Mucosa of descending colon (tissue), 3 donors: ENCODE results near the gene YKT6. TPM values are rescaled to one million over a fixed set of nuclear protein-coding genes. Genes with fewer than 3 reads are reported as not detected.
A peak's percentile ranks its signal among the peaks of the same experiment; 100 is the strongest.
"Not testable (repeated sequence)": the region's sequence is repeated elsewhere in the genome, so short reads cannot be mapped to it uniquely, and the experiment has no call there.

Experiments
- ATAC-seq: fragments of 200-7000 bp; cut with Tn5 transposase; one replicate; pipeline ENCODE4 v1.9.1; 2020; ENCODE audit warnings: mild to moderate bottlenecking, moderate library complexity
- DNase-seq, 3 donors: peaks; one replicate each; pipeline ENCODE4 v3.0.0-alpha.2; 2020
- H3K36me3 ChIP-seq: fragments of 200-600 bp; one replicate; pipeline ENCODE4 v1.8.0; 2021; ENCODE audit warnings: low read depth, mild to moderate bottlenecking
- H3K4me1 ChIP-seq: fragments of 200-600 bp; one replicate; pipeline ENCODE4 v1.8.0; 2021; ENCODE audit warnings: low read depth, mild to moderate bottlenecking
- H3K4me3 ChIP-seq: fragments of 200-600 bp; one replicate; pipeline ENCODE4 v1.8.0; 2021; ENCODE audit warnings: mild to moderate bottlenecking
- H3K9me3 ChIP-seq: fragments of 200-600 bp; one replicate; pipeline ENCODE4 v1.8.0; 2021; ENCODE audit warnings: mild to moderate bottlenecking
- CTCF ChIP-seq: fragments of 200-600 bp; IDR thresholded peaks from one replicate; pipeline ENCODE4 v1.8.0; 2022; ENCODE audit warnings: antibody characterized with exemption, mild to moderate bottlenecking
- intact Hi-C, 2 donors: fragments of 100-400 bp; cut with DNase I in 1 of 2; cut with micrococcal nuclease in 1 of 2; formaldehyde crosslinking; loops; one replicate each; pipeline versions ENCODE4 v1.11.0 to v1.11.1; 2022; cut with DNase I, micrococcal nuclease
- total RNA-seq, 3 donors: library from RNA; stranded (reverse); fragmentation: NEBNext Ultra II Directional in 2 of 3; extraction: Animal tissue kit (Norgen Biotek cat#: 25700) in 2 of 3; gene quantifications; one replicate each; pipeline versions ENCODE4 v1.2.1 to v1.2.4, GENCODE V29; 2021 to 2023
- donor health status: DM: no; HTN: no; CAD: no; lungs with moderate emphysema.
- donor health status: DM: no; HTN: no; CAD: no.
- donor health status: DM: no; HTN: yes; CAD: no.

The YKT6 gene
- total RNA-seq, 3 donors from 2014 or later, result 72.0 to 79.5 (median 79.0) TPM

- Histone ChIP-seq H3K4me3 (no peak overlapping the region), H3K4me1 (no peaks in the 10 kb centered on the region), H3K36me3 (no peaks in the 10 kb centered on the region), H3K9me3 (no peaks in the 10 kb centered on the region)
- intact Hi-C loops, result no loop called here
- DNase-seq (no peak), ATAC-seq (no peak)
- no peak for TF ChIP-seq CTCF
These were observed 6.7 kb upstream of the YKT6 start for GRCh38 chr7:44194069-44194468.

- DNase-seq, result no peak
- Histone ChIP-seq H3K36me3 (no peaks in the 10 kb centered on the region), H3K9me3 (no peaks in the 10 kb centered on the region), H3K4me1 (no peaks in the 10 kb centered on the region), H3K4me3 (no peak overlapping the region)
- no peak for ATAC-seq
- TF ChIP-seq CTCF, result no peak
- intact Hi-C loops, result no loop called here
These were observed 6.1 kb upstream of the YKT6 start for GRCh38 chr7:44194562-44195145.

GRCh38 chr7:44195889-44196288 lies 4.9 kb upstream of the YKT6 start:
- DNase-seq (no peak), ATAC-seq (no peak)
- intact Hi-C loops, result no loop called here
- no peaks in the 10 kb centered on the region for H3K36me3 ChIP-seq
- no peaks in the 10 kb centered on the region for H3K9me3 ChIP-seq
- no peak for TF ChIP-seq CTCF
- no peaks in the 10 kb centered on the region for H3K4me1 ChIP-seq
- H3K4me3 ChIP-seq, result no peak overlapping the region

- peaks cover under 1% of the 10 kb centered on the region for H3K4me1 ChIP-seq
- DNase-seq (peak in 1 of 3 donors; percentile 49), ATAC-seq (no peak)
- H3K36me3 ChIP-seq, result no peaks in the 10 kb centered on the region
- peak; percentile 18 for TF ChIP-seq CTCF
- no peaks in the 10 kb centered on the region for H3K9me3 ChIP-seq
- no peak overlapping the region for H3K4me3 ChIP-seq
- intact Hi-C loops, result no loop called here
These were observed 4.3 kb upstream of the YKT6 start for GRCh38 chr7:44196450-44196872.

- no peak for DNase-seq
- ATAC-seq, result no peak
- TF ChIP-seq CTCF, result no peak
- Histone ChIP-seq H3K36me3 (no peaks in the 10 kb centered on the region), H3K4me3 (no peak overlapping the region), H3K9me3 (no peaks in the 10 kb centered on the region), H3K4me1 (peaks cover 10% of the 10 kb centered on the region)
- intact Hi-C loops, result no loop called here
These were observed 3.3 kb upstream of the YKT6 start for GRCh38 chr7:44197474-44197873.

GRCh38 chr7:44200163-44200562 lies 615 bp upstream of the YKT6 start:
- H3K9me3 ChIP-seq, ATAC-seq, H3K4me3 ChIP-seq, H3K36me3 ChIP-seq, intact Hi-C loops, DNase-seq: not testable (repeated sequence)
- peaks cover 11% of the 10 kb centered on the region for H3K4me1 ChIP-seq
